ENCODE measurements around the gene XPO1.

DNA sequence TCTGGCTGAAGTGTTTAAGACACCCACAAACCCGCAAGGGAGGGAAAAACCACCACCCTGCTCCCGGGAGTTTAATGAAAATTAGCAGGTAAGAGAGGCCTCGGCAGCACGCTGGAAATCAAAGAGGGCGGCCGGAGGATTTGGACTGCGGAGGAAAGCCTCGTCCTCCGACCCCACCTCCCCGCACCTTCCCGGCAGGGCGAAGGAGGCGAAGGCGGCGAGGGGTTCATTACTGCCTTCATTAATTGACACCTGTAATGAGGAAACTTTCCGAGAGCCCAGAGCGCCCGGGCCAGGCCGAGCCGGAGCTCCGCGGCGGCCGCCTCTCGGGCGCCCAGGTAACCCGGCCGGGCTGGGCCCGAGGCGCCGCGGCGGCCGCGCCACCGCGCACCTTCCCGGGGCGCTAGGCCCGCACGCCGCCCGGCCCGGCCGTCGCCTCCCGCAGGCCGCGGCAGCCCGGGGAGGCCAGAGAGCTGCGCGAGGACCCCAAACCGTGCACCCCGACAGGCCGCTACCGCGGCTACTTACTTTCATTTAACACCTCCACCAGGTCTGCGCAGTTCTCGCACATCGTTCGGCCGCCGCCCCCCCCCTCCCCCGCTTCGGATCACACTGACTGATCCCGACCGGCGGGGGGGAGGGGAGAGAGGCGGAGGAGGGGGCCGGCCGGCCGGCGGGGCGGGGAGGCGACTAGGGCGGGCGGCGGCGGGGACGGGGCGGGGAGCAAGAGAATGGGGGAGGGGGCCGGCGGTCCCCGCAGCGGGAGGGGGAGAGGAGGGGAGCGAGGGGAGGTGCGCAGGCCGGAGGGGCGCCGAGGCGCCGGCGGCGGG is 67.8 kb downstream of the XPO1 start:
- no peak for TF ChIP-seq CTCF (IDR thresholded peaks at IDR 0.05)
- TF ChIP-seq POLR2A (IDR thresholded peaks at IDR 0.05): no peak
